IMR-90 (cell line): ENCODE measurements around the gene PILRB. TPM values are rescaled to one million over a fixed set of nuclear protein-coding genes. Genes with fewer than 3 reads are reported as not detected.

Source experiments
- ATAC-seq: fragments of 200-7000 bp; cut with Tn5 transposase; 2 replicates; pipeline ENCODE4 v1.9.1; 2020; ENCODE audit warnings: low read depth, mild to moderate bottlenecking, moderate library complexity
- BruUV-seq: library from RNA; stranded (reverse); fragments of 400-500 nt; replicated peaks from 2 replicates; lab custom pipeline; 2021; lab: Mats Ljungman, UMichigan
- CTCF ChIA-PET: fragments of 300-600 bp; formaldehyde crosslinking; extraction: SDS; loops from one replicate; lab custom pipeline; 2021; ENCODE audit warnings: antibody characterized with exemption; lab: Yijun Ruan, JAX
- POLR2A ChIA-PET: fragments of 300-600 bp; sonication (Branson Sonifier 250); formaldehyde crosslinking; loops from one replicate; lab custom pipeline; 2022; ENCODE audit warnings: antibody characterized with exemption; ENCODE audit not compliant: unreplicated experiment; lab: Charles Lee
- DNase-seq: peaks from one replicate; pipeline ENCODE4 v3.0.0; 2013
- H2AFZ ChIP-seq: replicated peaks from 2 replicates; pipeline ENCODE3; 2013; ENCODE audit warnings: low read length, mild to moderate bottlenecking; ENCODE audit not compliant: poor library complexity
- H2AK5ac ChIP-seq: 2 replicates; pipeline ENCODE4 v1.6.1; 2013; ENCODE audit warnings: low read depth, low read length, inconsistent platforms
- H2AK9ac ChIP-seq: replicated peaks from 2 replicates; pipeline ENCODE3; 2013; ENCODE audit warnings: mild to moderate bottlenecking, low read depth, low read length, moderate library complexity; ENCODE audit not compliant: poor library complexity
- H2BK120ac ChIP-seq: 2 replicates; pipeline ENCODE4 v1.6.1; 2013; ENCODE audit warnings: low read depth, low read length, inconsistent platforms
- H2BK15ac ChIP-seq: 3 replicates; pipeline ENCODE4 v1.6.1; 2013; ENCODE audit warnings: low read depth, low read length, inconsistent platforms
- H2BK20ac ChIP-seq: 2 replicates; pipeline ENCODE4 v1.6.1; 2013; ENCODE audit warnings: low read depth, mild to moderate bottlenecking, inconsistent platforms, low read length, moderate library complexity
- H2BK5ac ChIP-seq: 2 replicates; pipeline ENCODE4 v1.6.1; 2013; ENCODE audit warnings: mild to moderate bottlenecking, low read depth, low read length, inconsistent platforms; ENCODE audit not compliant: poor library complexity, severe bottlenecking
- H3K14ac ChIP-seq: replicated peaks from 2 replicates; pipeline ENCODE4 v1.6.1; 2013; ENCODE audit warnings: low read depth, low read length, inconsistent platforms
- H3K18ac ChIP-seq: 2 replicates; pipeline ENCODE4 v1.6.1; 2013; ENCODE audit warnings: low read depth, low read length, control low read depth
- H3K23ac ChIP-seq: 2 replicates; pipeline ENCODE4 v1.6.1; 2013; ENCODE audit warnings: low read depth, low read length, inconsistent platforms
- H3K27ac ChIP-seq: 2 replicates; pipeline ENCODE4 v1.5.1; 2013; ENCODE audit warnings: mild to moderate bottlenecking, control low read depth, low read length; ENCODE audit not compliant: insufficient read depth
- H3K27me3 ChIP-seq: 2 replicates; pipeline ENCODE4 v1.6.1; 2013; ENCODE audit warnings: low read length; ENCODE audit not compliant: control insufficient read depth, insufficient read depth
- H3K36me3 ChIP-seq: 2 replicates; pipeline ENCODE4 v1.6.1; 2013; ENCODE audit warnings: low read length, mixed read lengths; ENCODE audit not compliant: control insufficient read depth, insufficient read depth
- H3K4ac ChIP-seq: 2 replicates; pipeline ENCODE4 v1.6.1; 2013; ENCODE audit warnings: low read depth, low read length, inconsistent platforms
- H3K4me1 ChIP-seq: 2 replicates; pipeline ENCODE4 v1.6.1; 2013; ENCODE audit warnings: low read length, mixed read lengths; ENCODE audit not compliant: control insufficient read depth, insufficient read depth
- H3K4me2 ChIP-seq: 2 replicates; pipeline ENCODE4 v1.6.1; 2013; ENCODE audit warnings: low read depth, mild to moderate bottlenecking, control low read depth, low read length, moderate library complexity
- H3K4me3 ChIP-seq: 2 replicates; pipeline ENCODE4 v1.5.1; 2013; ENCODE audit warnings: low read depth, mild to moderate bottlenecking, control low read depth, low read length, moderate library complexity; ENCODE audit not compliant: insufficient read depth
- H3K56ac ChIP-seq: 2 replicates; pipeline ENCODE4 v1.6.1; 2013; ENCODE audit warnings: low read length, inconsistent platforms; ENCODE audit not compliant: insufficient read depth; ENCODE audit errors: extremely low read depth
- H3K79me1 ChIP-seq, 2 experiments: 2 replicates each; pipeline ENCODE4 v1.6.1; 2013; ENCODE audit warnings: low read length in 2 of 2, inconsistent platforms in 1 of 2, low read depth in 1 of 2
- H3K9ac ChIP-seq: 2 replicates; pipeline ENCODE4 v1.6.1; 2013; ENCODE audit warnings: low read depth, low read length, control low read depth
- H3K9me1 ChIP-seq: 2 replicates; pipeline ENCODE4 v1.6.1; 2013; ENCODE audit warnings: low read length, inconsistent platforms; ENCODE audit not compliant: insufficient read depth
- H3K9me3 ChIP-seq: 2 replicates; pipeline ENCODE4 v1.6.1; 2013; ENCODE audit warnings: low read length; ENCODE audit not compliant: control insufficient read depth, insufficient read depth
- H4K20me1 ChIP-seq: 2 replicates; pipeline ENCODE4 v1.6.1; 2013; ENCODE audit warnings: low read length, inconsistent platforms; ENCODE audit not compliant: insufficient read depth
- H4K5ac ChIP-seq: 2 replicates; pipeline ENCODE4 v1.6.1; 2013; ENCODE audit warnings: mild to moderate bottlenecking, low read depth, low read length, control low read depth
- H4K8ac ChIP-seq, 2 experiments: 2 replicates each; pipeline ENCODE4 v1.6.1; 2013; ENCODE audit warnings: low read depth in 2 of 2, low read length in 2 of 2, control low read depth in 1 of 2, inconsistent platforms in 1 of 2
- H4K91ac ChIP-seq: 2 replicates; pipeline ENCODE4 v1.6.1; 2013; ENCODE audit warnings: low read depth, low read length, inconsistent platforms; ENCODE audit not compliant: insufficient read depth
- CEBPB ChIP-seq: IDR thresholded peaks from 2 replicates; pipeline ENCODE4 v1.6.1; 2012; ENCODE audit warnings: low read depth, low read length, improper control_type of control experiment
- CHD1 ChIP-seq: IDR thresholded peaks from 2 replicates; pipeline ENCODE4 v1.6.1; 2012; ENCODE audit warnings: low read depth, low read length, improper control_type of control experiment
- MAFK ChIP-seq: IDR thresholded peaks from 2 replicates; pipeline ENCODE4 v1.6.1; 2012; ENCODE audit warnings: low read depth, low read length, improper control_type of control experiment
- RFX5 ChIP-seq: IDR thresholded peaks from 2 replicates; pipeline ENCODE4 v1.8.0; 2012; ENCODE audit warnings: low read depth, mild to moderate bottlenecking, low read length, moderate library complexity
- SMC3 ChIP-seq: fragments of 150-350 bp; IDR thresholded peaks from 2 replicates; pipeline ENCODE4 v1.6.1; 2016; ENCODE audit warnings: low read depth, mild to moderate bottlenecking, antibody characterized with exemption, low read length, moderate library complexity
- WGBS, 2 experiments: methylation state at CpG; one replicate each; pipeline versions ENCODE4 v1.1.5 to v1.1.7; 2013; ENCODE audit warnings: missing lambda C conversion rate in 2 of 2; ENCODE audit not compliant: insufficient read length in 1 of 2; ENCODE audit errors: extremely low coverage in 2 of 2; 5-methylcytosine and 5-hydroxymethylcytosine counted together
- dilution Hi-C: fragments of 300-500 bp; cut with HindIII; formaldehyde crosslinking; loops from one replicate; pipeline ENCODE4 v1.14.3; 2018; ENCODE audit warnings: low sequenced_read_pairs; ENCODE audit not compliant: unreplicated experiment
- in situ Hi-C: fragments of 300-500 bp; cut with MboI; formaldehyde crosslinking; loops from 3 replicates; pipeline ENCODE4 v1.14.3; 2019; ENCODE audit warnings: low sequenced_read_pairs, inconsistent platforms, mixed read lengths
- intact Hi-C: fragments of 100-400 bp; cut with micrococcal nuclease; formaldehyde crosslinking; loops from 2 replicates; pipeline ENCODE4 v1.10.0; 2022
- polyA plus RNA-seq, 3 experiments: library from polyadenylated mRNA; depleted of rRNA; stranded (reverse); fragments of >200 nt; gene quantifications; 2 replicates each; pipeline ENCODE4 v1.2.3, GENCODE V29; 2012; ENCODE audit warnings: low replicate concordance in 1 of 3
- total RNA-seq: library from RNA; depleted of rRNA; stranded (reverse); fragments of >200 nt; gene quantifications from 2 replicates; pipeline ENCODE4 v1.2.3, GENCODE V29; 2012
- TF ChIP-seq, protein P1 (sequence below): fragments of 150-350 bp; IDR thresholded peaks from 2 replicates; pipeline ENCODE4 v1.6.1; 2016; ENCODE audit warnings: low read depth, mild to moderate bottlenecking, low read length, moderate library complexity, borderline replicate concordance

PILRB gene
- total and polyA plus RNA-seq, 2 of the 4 experiments (the other 2 are of a cell fraction), result 3.4 to 22.2 TPM

DNA sequence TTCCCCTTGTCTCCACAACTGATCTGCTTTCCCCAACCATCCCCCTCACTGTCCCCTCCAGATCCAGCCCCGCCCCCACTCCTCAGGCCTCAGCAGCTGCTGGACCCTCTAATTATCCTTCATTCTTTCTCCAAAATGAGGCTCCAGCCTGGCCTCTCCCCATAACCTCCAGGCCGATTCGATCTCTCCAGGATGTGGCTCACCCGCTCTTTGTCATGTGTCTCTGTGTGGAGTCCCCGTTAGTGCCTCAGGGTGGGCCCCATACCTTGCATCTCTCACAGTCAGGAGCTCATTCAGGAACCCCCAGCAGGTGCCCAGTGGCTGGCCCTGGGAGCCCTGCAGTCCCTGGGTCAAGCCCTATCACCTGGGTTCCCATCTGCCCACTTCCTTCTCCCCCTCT lies 16.7 kb downstream of the PILRB start:
- no peak overlapping the region for H3K4me3 ChIP-seq
- no peak overlapping the region for H2BK20ac ChIP-seq
- no peak overlapping the region for H3K23ac ChIP-seq
- TF ChIP-seq SMC3 (no peak), CHD1 (no peak), CEBPB (no peak), RFX5 (no peak), MAFK (no peak)
- TF ChIP-seq, protein P1, sequence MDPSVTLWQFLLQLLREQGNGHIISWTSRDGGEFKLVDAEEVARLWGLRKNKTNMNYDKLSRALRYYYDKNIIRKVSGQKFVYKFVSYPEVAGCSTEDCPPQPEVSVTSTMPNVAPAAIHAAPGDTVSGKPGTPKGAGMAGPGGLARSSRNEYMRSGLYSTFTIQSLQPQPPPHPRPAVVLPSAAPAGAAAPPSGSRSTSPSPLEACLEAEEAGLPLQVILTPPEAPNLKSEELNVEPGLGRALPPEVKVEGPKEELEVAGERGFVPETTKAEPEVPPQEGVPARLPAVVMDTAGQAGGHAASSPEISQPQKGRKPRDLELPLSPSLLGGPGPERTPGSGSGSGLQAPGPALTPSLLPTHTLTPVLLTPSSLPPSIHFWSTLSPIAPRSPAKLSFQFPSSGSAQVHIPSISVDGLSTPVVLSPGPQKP, result no peak
- H4K20me1 ChIP-seq, result no peaks in the 10 kb centered on the region
- H3K4me1 ChIP-seq, result peaks cover 8% of the 10 kb centered on the region
- H3K9me3 ChIP-seq, result no peaks in the 10 kb centered on the region
- intact Hi-C loops (no loop called here), dilution Hi-C loops (no loop called here), in situ Hi-C loops (no loop called here)
- no peak overlapping the region for H2BK120ac ChIP-seq
- H2BK15ac ChIP-seq, result no peak overlapping the region
- H4K91ac ChIP-seq, result no peak overlapping the region
- CTCF ChIA-PET, result no interaction called here
- no peak overlapping the region for H3K27ac ChIP-seq
- no peak overlapping the region for H3K4ac ChIP-seq
- no peak overlapping the region for H3K9ac ChIP-seq
- H3K4me2 ChIP-seq, result no peak overlapping the region
- no peaks in the 10 kb centered on the region for H3K79me1 ChIP-seq
- H3K27me3 ChIP-seq, result no peaks in the 10 kb centered on the region
- POLR2A ChIA-PET, result no interaction called here
- no peak overlapping the region for H4K5ac ChIP-seq
- H3K14ac ChIP-seq, result no peak overlapping the region
- H2AK5ac ChIP-seq, result no peak overlapping the region
- ATAC-seq (no peak), DNase-seq (no peak)
- H3K56ac ChIP-seq, result no peak overlapping the region
- no peak overlapping the region for H3K18ac ChIP-seq
- BruUV-seq, result no TSS peak
- H2BK5ac ChIP-seq, result no peak overlapping the region
- 0 out of 2 replicates have a peak, but pooled peaks cover 3% of the 10 kb centered on the region for H3K9me1 ChIP-seq
- 91% methylated on average over 4 of the region's 5 CpGs; no CpG with 5 or more reads in 1 of the 2 experiments for WGBS, 2 experiments
- no peak overlapping the region for H2AFZ ChIP-seq
- no peak overlapping the region for H4K8ac ChIP-seq
- no peak overlapping the region for H2AK9ac ChIP-seq
- no peaks in the 10 kb centered on the region for H3K36me3 ChIP-seq
